WTC11 (cell line): Measurements from ENCODE around the gene ATL3. TPM values are rescaled to one million over a fixed set of nuclear protein-coding genes. Genes with fewer than 3 reads are reported as not detected.
A peak's percentile ranks its signal among the peaks of the same experiment; 100 is the strongest.
"Not testable (repeated sequence)": the region's sequence is repeated elsewhere in the genome, so short reads cannot be mapped to it uniquely, and the experiment has no call there.

ENCODE experiments used
- ATAC-seq: fragments of 200-7000 bp; cut with Tn5 transposase; 2 replicates; pipeline ENCODE4 v1.10.0; 2021; ENCODE audit warnings: mild to moderate bottlenecking, moderate library complexity
- CTCF ChIA-PET: fragments of 300-600 bp; sonication (Branson Sonifier 250); formaldehyde crosslinking; loops from one replicate; lab custom pipeline; 2021; ENCODE audit warnings: antibody characterized with exemption; lab: Charles Lee
- POLR2A ChIA-PET: fragments of 350-600 bp; sonication (Branson Sonifier 250); formaldehyde crosslinking; loops from one replicate; lab custom pipeline; 2021; ENCODE audit warnings: antibody characterized with exemption; lab: Charles Lee
- DNase-seq: peaks from one replicate; pipeline ENCODE4 v3.0.0; 2021; ENCODE audit warnings: low spot score
- H3K27ac Mint-ChIP-seq: 2 replicates; pipeline ENCODE4 v1.8.0; 2021; ENCODE audit warnings: mixed read lengths
- H3K27me3 Mint-ChIP-seq: 2 replicates; pipeline ENCODE4 v1.8.0; 2021; ENCODE audit warnings: low read depth, mild to moderate bottlenecking, moderate library complexity, mixed read lengths
- H3K36me3 Mint-ChIP-seq: 2 replicates; pipeline ENCODE4 v1.8.0; 2021; ENCODE audit warnings: mixed read lengths
- H3K4me1 Mint-ChIP-seq: 2 replicates; pipeline ENCODE4 v1.8.0; 2022; ENCODE audit warnings: mixed read lengths
- H3K4me3 Mint-ChIP-seq: 2 replicates; pipeline ENCODE4 v1.8.0; 2021; ENCODE audit warnings: mild to moderate bottlenecking, moderate library complexity, mixed read lengths
- H3K9me3 Mint-ChIP-seq: 2 replicates; pipeline ENCODE4 v1.8.0; 2021; ENCODE audit warnings: mixed read lengths
- ARID4B ChIP-seq: sonication (generic); formaldehyde crosslinking; IDR thresholded peaks from 2 replicates; pipeline ENCODE4 v1.8.0; 2023; ENCODE audit warnings: missing genetic modification reagents, mild to moderate bottlenecking, borderline replicate concordance
- GABPB1 ChIP-seq: sonication (generic); formaldehyde crosslinking; IDR thresholded peaks from 2 replicates; pipeline ENCODE4 v1.8.1; 2023; ENCODE audit warnings: mild to moderate bottlenecking, missing genetic modification reagents
- PRRX2 ChIP-seq: fragments of 250-450 bp; sonication (Bioruptor Pico); IDR thresholded peaks from 2 replicates; pipeline ENCODE4 v1.8.0; 2021; ENCODE audit warnings: mild to moderate bottlenecking
- RELA ChIP-seq: sonication (generic); formaldehyde crosslinking; IDR thresholded peaks from 2 replicates; pipeline ENCODE4 v1.8.1; 2022; ENCODE audit warnings: missing genetic modification reagents, mild to moderate bottlenecking, borderline replicate concordance
- TCF7 ChIP-seq: sonication (generic); formaldehyde crosslinking; IDR thresholded peaks from 2 replicates; pipeline ENCODE4 v1.8.0; 2022; ENCODE audit warnings: mild to moderate bottlenecking, low read depth, missing genetic modification reagents, moderate library complexity
- TEAD1 ChIP-seq: sonication (generic); formaldehyde crosslinking; IDR thresholded peaks from 2 replicates; pipeline ENCODE4 v1.8.0; 2022; ENCODE audit warnings: mild to moderate bottlenecking, missing genetic modification reagents
- USF1 ChIP-seq: sonication (generic); formaldehyde crosslinking; IDR thresholded peaks from 2 replicates; pipeline ENCODE4 v1.8.0; 2022; ENCODE audit warnings: mild to moderate bottlenecking, missing genetic modification reagents
- ZNF263 ChIP-seq: sonication (generic); formaldehyde crosslinking; IDR thresholded peaks from 2 replicates; pipeline ENCODE4 v1.8.1; 2022; ENCODE audit warnings: low read depth, mild to moderate bottlenecking, moderate library complexity, missing genetic modification reagents
- ZNF416 ChIP-seq: fragments of 250-450 bp; sonication (Bioruptor Pico); IDR thresholded peaks from 2 replicates; pipeline ENCODE4 v1.9.0; 2021; ENCODE audit warnings: mild to moderate bottlenecking, inconsistent platforms
- total RNA-seq: library from RNA; stranded (reverse); gene quantifications from 3 replicates; pipeline ENCODE4 v1.2.3, GENCODE V29; 2021

The ATL3 gene
- total RNA-seq, 1 experiment from 2014 or later = 32.1 TPM

GRCh38 chr11:63586451-63587166, 84.6 kb downstream of the ATL3 start:
- POLR2A ChIA-PET = interaction anchor here (0.7 kb wide), 1 partner anchor 613 kb away, joined by 4 read pairs; no protein-coding TSS in a partner anchor
- H3K36me3 Mint-ChIP-seq = peaks cover 93% of the 10 kb centered on the region

GRCh38 chr11:63583357-63583677, 87.9 kb downstream of the ATL3 start:
- CTCF ChIA-PET = no interaction called here
- no peak overlapping the region for H3K4me3 Mint-ChIP-seq
- POLR2A ChIA-PET = no interaction called here
- peaks cover 11% of the 10 kb centered on the region for H3K4me1 Mint-ChIP-seq
- TF ChIP-seq ZNF263 (no peak), GABPB1 (CRISPR knock-in tag) (peak; percentile 85)
- peaks cover 47% of the 10 kb centered on the region for H3K9me3 Mint-ChIP-seq
- ATAC-seq (no peak), DNase-seq (no peak)
- peak overlapping the region; percentile 49; the same call in 1 of the 2 replicates for H3K27ac Mint-ChIP-seq
- H3K36me3 Mint-ChIP-seq = peaks cover 91% of the 10 kb centered on the region
- peaks cover 6% of the 10 kb centered on the region for H3K27me3 Mint-ChIP-seq

More at GRCh38 chr11:63586451-63587166, 84.6 kb downstream of the ATL3 start:
- peak overlapping the region; percentile 32; the same call in 1 of the 2 replicates for H3K27ac Mint-ChIP-seq
- H3K9me3 Mint-ChIP-seq = peaks cover 25% of the 10 kb centered on the region
- CTCF ChIA-PET = no interaction called here
- TF ChIP-seq GABPB1 (CRISPR knock-in tag) (peak; percentile 71), TCF7 (no peak)
- H3K4me1 Mint-ChIP-seq = peaks cover 11% of the 10 kb centered on the region
- H3K4me3 Mint-ChIP-seq = no peak overlapping the region
- DNase-seq (no peak), ATAC-seq (no peak)
- no peaks in the 10 kb centered on the region for H3K27me3 Mint-ChIP-seq

GRCh38 chr11:63581224-63581623, 90.0 kb downstream of the ATL3 start:
- CTCF ChIA-PET, ATAC-seq, H3K27me3 Mint-ChIP-seq, POLR2A ChIA-PET, H3K4me3 Mint-ChIP-seq: not testable (repeated sequence)
- peaks cover 11% of the 10 kb centered on the region for H3K4me1 Mint-ChIP-seq
- peaks cover 50% of the 10 kb centered on the region for H3K9me3 Mint-ChIP-seq
- peak; percentile 57; the same call in 1 of the 2 replicates for TF ChIP-seq TEAD1 (CRISPR knock-in tag)
- peaks cover 90% of the 10 kb centered on the region for H3K36me3 Mint-ChIP-seq
- peak overlapping the region; percentile 34; the same call in 1 of the 2 replicates for H3K27ac Mint-ChIP-seq
- DNase-seq = peak; percentile 51

GRCh38 chr11:63578882-63579281, 92.3 kb downstream of the ATL3 start:
- Mint-ChIP-seq H3K9me3 (peaks cover 49% of the 10 kb centered on the region), H3K4me1 (peaks cover 27% of the 10 kb centered on the region), H3K36me3 (peaks cover 92% of the 10 kb centered on the region)
- ATAC-seq, POLR2A ChIA-PET, CTCF ChIA-PET, DNase-seq, H3K4me3 Mint-ChIP-seq, H3K27ac Mint-ChIP-seq, H3K27me3 Mint-ChIP-seq: not testable (repeated sequence)

GRCh38 chr11:63574856-63575602, 96.1 kb downstream of the ATL3 start:
- H3K4me1 Mint-ChIP-seq = peaks cover 26% of the 10 kb centered on the region
- ChIA-PET CTCF (interaction anchor here (1.1 kb wide), 1 partner anchor 97 kb away, joined by 3 read pairs; no protein-coding TSS in a partner anchor), POLR2A (no interaction called here)
- DNase-seq = no peak
- H3K4me3 Mint-ChIP-seq = no peak overlapping the region
- 0 out of 2 replicates have a peak, but pooled peaks cover 3% of the 10 kb centered on the region for H3K27me3 Mint-ChIP-seq
- H3K36me3 Mint-ChIP-seq = peaks cover 61% of the 10 kb centered on the region
- no peak for ATAC-seq
- H3K27ac Mint-ChIP-seq = peak overlapping the region; percentile 66; the same call in 1 of the 2 replicates
- TF ChIP-seq TEAD1 (CRISPR knock-in tag) = no peak
- no peak for TF ChIP-seq PRRX2 (CRISPR knock-in tag)
- no peak for TF ChIP-seq TCF7
- no peak for TF ChIP-seq RELA (CRISPR knock-in tag)
- no peak for TF ChIP-seq USF1
- TF ChIP-seq ARID4B (CRISPR knock-in tag) = no peak
- peak; percentile 73 for TF ChIP-seq GABPB1 (CRISPR knock-in tag)
- no peak for TF ChIP-seq ZNF416
- peaks cover 15% of the 10 kb centered on the region for H3K9me3 Mint-ChIP-seq

Other genes starting within 250 kb of the ATL3 start
- gene PLAAT5, start 180.2 kb downstream of the ATL3 start, total RNA-seq = 14.7 to 23.0 TPM (median 16.0 TPM) in 3 replicates
- gene LGALS12, start 165.3 kb downstream of the ATL3 start, total RNA-seq = 1.1 to 1.4 TPM (median 1.4 TPM) in 3 replicates
- 1.1 to 2.9 TPM (median 1.4 TPM) in 3 replicates for gene PLAAT4, start 134.6 kb downstream of the ATL3 start, total RNA-seq
- 0.25 to 0.66 TPM (median 0.55 TPM) in 3 replicates for gene PLAAT2, start 108.0 kb downstream of the ATL3 start, total RNA-seq
- 143 to 160 TPM (median 146 TPM) in 3 replicates for gene PLAAT3, start 56.9 kb downstream of the ATL3 start, total RNA-seq
- 156 to 167 TPM (median 159 TPM) in 3 replicates for gene RTN3, start 10.1 kb upstream of the ATL3 start, total RNA-seq
- gene ZFTA, start 97.4 kb upstream of the ATL3 start, total RNA-seq = 44.7 to 47.2 TPM (median 45.6 TPM) in 3 replicates
- gene SPINDOC, start 142.1 kb upstream of the ATL3 start, total RNA-seq = 93.8 to 108 TPM (median 106 TPM) in 3 replicates
- gene MARK2, start 167.7 kb upstream of the ATL3 start, total RNA-seq = 50.8 to 57.4 TPM (median 51.4 TPM) in 3 replicates
- 77.4 to 98.3 TPM (median 92.0 TPM) in 3 replicates for gene RCOR2, start 245.8 kb upstream of the ATL3 start, total RNA-seq